ENCODE measurements around the gene BRPF3.

BRPF3 gene

DNA sequence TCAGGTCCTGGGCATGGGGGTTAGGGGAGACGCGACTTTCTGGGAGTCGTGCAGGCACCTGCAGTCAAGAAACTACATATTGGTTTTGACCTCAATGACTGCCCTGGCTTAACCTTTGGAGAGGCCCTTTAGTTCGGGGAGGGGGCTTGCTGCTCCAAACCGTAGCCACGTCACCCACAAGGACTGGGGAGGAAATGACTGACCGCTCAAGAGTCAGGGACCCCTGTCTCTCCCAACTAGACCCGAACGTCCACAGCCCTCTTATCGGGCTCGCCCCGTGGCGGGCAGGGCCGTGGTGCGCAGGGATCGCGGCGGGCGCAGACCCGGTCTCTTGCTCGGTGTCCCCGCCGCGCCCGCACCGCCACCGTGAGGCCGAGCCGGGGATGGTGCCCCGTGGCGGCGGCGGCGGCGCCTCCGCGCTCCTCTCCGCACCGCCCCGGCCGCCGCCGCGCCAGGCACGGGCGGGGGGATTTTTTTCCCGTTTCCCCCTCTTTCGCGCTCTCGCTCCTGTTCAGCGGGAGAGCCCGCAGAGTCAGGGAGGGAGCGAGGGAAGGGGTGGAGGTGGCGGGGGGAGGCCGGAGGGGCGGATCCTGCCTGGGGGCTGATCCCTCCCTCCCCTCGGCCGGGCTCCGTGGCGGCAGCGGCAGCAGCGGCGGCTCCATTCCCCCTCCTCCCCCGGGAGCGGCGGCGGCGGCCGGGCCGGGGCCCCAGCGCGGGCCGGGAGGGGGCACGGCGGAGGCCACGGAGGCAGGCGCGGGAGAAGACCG, at the start of gene BRPF3:
Gene BRPF3 (plus strand): TSS at position 632 of the 767 bp plus-strand sequence. CDS start 3,579 bp downstream, outside the sequence.
- peaks cover 10% of the 10 kb centered on the region for H3K27me3 Mint-ChIP-seq (ENCODE audit: low read depth)
- peaks cover 16% of the 10 kb centered on the region for H3K36me3 Mint-ChIP-seq (ENCODE audit: low read depth)
- H3K9me3 Mint-ChIP-seq, result peaks cover 3% of the 10 kb centered on the region
- H3K4me3 Mint-ChIP-seq, result peak within 1 kb of the TSS; percentile 89
- H3K27ac Mint-ChIP-seq, result peak within 1 kb of the TSS; percentile 90
- peaks cover 17% of the 10 kb centered on the region for H3K4me1 Mint-ChIP-seq (ENCODE audit: low read depth)

DNA sequence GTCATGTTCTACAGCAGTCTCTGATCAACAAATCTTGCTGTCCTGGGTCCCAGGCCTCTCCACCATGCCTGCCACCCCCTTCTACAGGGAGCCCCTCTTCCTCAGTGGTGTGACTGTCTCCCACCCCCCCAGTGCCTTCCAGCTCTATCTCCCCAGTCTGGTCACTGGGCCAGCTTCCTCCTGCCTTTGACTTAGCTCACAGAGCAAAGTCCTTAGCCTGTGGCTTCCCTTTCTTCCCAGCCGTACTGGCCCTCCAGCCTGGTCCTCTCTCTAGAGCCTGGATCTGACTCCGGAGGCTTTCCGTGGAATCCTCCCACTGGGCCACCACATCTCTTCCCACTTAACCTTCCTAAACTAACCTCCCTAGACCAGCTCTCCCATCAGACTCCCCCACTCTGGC, 49.2 kb upstream of the BRPF3 start:
- Mint-ChIP-seq H3K9me3 (no peaks in the 10 kb centered on the region), H3K27ac (no peak overlapping the region), H3K4me3 (no peak overlapping the region), H3K27me3 (ENCODE audit: low read depth) (no peaks in the 10 kb centered on the region), H3K4me1 (ENCODE audit: low read depth) (peaks cover 12% of the 10 kb centered on the region), H3K36me3 (ENCODE audit: low read depth) (peaks cover 1% of the 10 kb centered on the region)

DNA sequence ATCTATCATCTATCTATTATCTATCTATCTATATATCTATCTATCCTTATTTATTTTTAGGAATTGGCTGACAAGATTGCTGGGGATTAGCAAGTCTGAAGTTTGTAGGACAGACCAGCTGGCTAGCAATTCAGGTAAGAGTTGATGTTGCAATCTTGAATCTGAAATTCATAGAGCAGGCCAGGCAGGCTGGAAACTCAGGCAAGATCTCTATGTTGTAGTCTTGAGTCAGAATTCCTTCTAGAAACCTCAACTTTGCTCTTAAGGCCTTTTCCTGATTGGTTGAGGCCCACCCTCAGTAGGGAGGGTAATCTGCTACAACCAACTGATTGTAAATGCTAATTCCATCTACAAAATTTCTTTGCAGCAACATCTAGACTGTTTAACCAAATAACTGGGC, 47.1 kb upstream of the BRPF3 start:
- Mint-ChIP-seq H3K36me3 (ENCODE audit: low read depth) (peaks cover 4% of the 10 kb centered on the region), H3K9me3 (peaks cover 6% of the 10 kb centered on the region), H3K27me3 (ENCODE audit: low read depth) (no peaks in the 10 kb centered on the region), H3K4me1 (ENCODE audit: low read depth) (peaks cover 14% of the 10 kb centered on the region), H3K4me3 (no peak overlapping the region), H3K27ac (no peak overlapping the region)

DNA sequence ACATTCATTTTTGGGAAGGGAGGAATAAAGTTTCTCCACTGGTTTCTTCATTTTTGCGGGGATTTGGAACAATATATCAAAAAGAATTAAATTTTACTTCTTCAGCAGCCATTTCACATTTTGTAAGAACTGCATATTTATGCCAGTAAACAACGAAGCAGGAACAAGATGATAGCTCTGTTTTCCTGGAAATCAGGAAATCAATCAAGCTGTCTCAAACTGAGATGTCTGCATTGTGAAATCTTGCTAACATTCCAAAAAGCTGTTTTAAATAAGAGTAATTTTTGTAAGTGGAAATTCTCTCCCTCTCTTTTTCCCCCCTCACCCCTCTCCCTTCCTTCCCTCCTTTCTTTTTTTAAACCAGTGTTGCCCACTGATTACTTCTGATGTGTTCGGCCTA, 46.3 kb upstream of the BRPF3 start:
- peaks cover 15% of the 10 kb centered on the region for H3K4me1 Mint-ChIP-seq (ENCODE audit: low read depth)
- peaks cover 8% of the 10 kb centered on the region for H3K36me3 Mint-ChIP-seq (ENCODE audit: low read depth)
- peak overlapping the region; percentile 66 for H3K27ac Mint-ChIP-seq
- H3K9me3 Mint-ChIP-seq, result peaks cover 11% of the 10 kb centered on the region
- no peak overlapping the region for H3K4me3 Mint-ChIP-seq
- H3K27me3 Mint-ChIP-seq (ENCODE audit: low read depth), result no peaks in the 10 kb centered on the region

DNA sequence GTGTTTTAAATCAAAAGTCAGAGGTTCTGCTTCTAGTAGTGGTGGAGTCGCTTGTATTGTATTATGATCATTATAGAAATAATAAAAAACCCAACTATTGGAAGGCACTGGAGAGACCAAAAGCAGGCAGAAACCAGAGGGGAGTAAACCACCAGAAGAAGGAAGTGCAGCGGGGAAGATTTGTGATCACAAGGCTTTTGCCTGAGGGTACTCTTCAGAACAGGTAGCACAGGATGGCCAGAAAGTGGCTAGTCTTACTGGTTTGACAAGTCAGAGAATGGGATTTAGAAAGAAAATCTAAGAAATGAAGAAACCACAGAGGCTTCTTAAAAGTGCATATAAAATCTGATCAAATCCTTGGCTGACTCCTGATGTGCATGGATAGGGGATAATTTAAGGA, 42.3 kb upstream of the BRPF3 start:
- H3K36me3 Mint-ChIP-seq (ENCODE audit: low read depth), result peaks cover 12% of the 10 kb centered on the region
- H3K4me3 Mint-ChIP-seq, result no peak overlapping the region
- H3K4me1 Mint-ChIP-seq (ENCODE audit: low read depth), result peaks cover 8% of the 10 kb centered on the region
- peaks cover 20% of the 10 kb centered on the region for H3K9me3 Mint-ChIP-seq
- no peak overlapping the region for H3K27ac Mint-ChIP-seq
- no peaks in the 10 kb centered on the region for H3K27me3 Mint-ChIP-seq (ENCODE audit: low read depth)

DNA sequence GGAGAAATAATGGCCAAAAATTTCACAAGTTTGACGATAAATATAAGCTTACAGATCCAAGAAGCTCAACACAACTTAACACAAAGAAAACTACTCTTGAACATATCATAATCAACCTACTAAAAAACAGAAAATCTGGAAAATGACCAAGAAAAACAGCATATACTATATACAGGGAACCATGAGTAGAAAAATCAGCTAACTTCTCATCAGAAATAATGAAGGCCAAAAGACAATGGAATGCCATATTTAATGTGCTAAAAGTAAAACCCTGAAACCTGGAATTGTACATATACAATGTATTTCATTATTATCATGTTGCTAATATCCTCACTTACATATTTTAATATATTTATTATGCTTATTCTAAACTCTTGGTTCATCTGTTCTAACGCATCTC, 40.9 kb upstream of the BRPF3 start:
- Mint-ChIP-seq H3K9me3 (peaks cover 28% of the 10 kb centered on the region), H3K36me3 (ENCODE audit: low read depth) (peaks cover 12% of the 10 kb centered on the region), H3K4me3 (no peak overlapping the region)

DNA sequence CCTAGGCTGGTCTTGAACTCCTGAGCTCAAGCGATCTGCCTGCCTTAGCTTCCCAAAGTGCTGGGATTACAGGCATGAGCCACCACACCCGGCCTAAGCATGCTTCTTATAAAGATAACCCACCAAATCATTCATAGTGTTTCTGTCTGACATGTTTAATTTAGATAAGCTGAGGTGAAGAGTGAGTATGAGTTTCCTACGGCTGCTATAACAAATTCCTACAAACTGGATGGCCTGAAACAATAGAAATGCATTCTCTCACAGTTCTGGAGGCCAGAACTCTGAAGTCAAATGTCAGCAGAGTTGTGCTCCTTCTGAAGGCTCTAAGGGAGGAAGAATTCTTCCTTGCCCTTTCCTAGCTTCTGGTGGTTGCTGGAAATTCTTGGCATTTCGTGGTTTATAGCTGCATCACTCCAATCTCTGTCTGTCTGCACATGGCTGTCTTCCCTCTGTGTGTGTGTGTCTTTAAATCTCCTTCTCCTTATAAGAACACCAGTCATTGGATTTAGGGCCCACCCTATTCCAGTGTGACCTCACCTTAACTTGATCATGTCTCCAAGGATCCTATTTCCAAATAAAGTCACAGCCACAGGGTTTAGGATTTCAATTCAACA, 36.3 kb upstream of the BRPF3 start:
- H3K9me3 Mint-ChIP-seq, result peaks cover 18% of the 10 kb centered on the region
- no peak overlapping the region for H3K4me3 Mint-ChIP-seq
- H3K4me1 Mint-ChIP-seq (ENCODE audit: low read depth), result no peaks in the 10 kb centered on the region
- peaks cover 5% of the 10 kb centered on the region for H3K36me3 Mint-ChIP-seq (ENCODE audit: low read depth)
- no peak overlapping the region for H3K27ac Mint-ChIP-seq
- H3K27me3 Mint-ChIP-seq (ENCODE audit: low read depth), result no peaks in the 10 kb centered on the region

More for the DNA sequence above, 40.9 kb upstream of the BRPF3 start:
- H3K27me3 Mint-ChIP-seq (ENCODE audit: low read depth), result no peaks in the 10 kb centered on the region
- H3K4me1 Mint-ChIP-seq (ENCODE audit: low read depth), result peaks cover 5% of the 10 kb centered on the region
- H3K27ac Mint-ChIP-seq, result no peak overlapping the region

DNA sequence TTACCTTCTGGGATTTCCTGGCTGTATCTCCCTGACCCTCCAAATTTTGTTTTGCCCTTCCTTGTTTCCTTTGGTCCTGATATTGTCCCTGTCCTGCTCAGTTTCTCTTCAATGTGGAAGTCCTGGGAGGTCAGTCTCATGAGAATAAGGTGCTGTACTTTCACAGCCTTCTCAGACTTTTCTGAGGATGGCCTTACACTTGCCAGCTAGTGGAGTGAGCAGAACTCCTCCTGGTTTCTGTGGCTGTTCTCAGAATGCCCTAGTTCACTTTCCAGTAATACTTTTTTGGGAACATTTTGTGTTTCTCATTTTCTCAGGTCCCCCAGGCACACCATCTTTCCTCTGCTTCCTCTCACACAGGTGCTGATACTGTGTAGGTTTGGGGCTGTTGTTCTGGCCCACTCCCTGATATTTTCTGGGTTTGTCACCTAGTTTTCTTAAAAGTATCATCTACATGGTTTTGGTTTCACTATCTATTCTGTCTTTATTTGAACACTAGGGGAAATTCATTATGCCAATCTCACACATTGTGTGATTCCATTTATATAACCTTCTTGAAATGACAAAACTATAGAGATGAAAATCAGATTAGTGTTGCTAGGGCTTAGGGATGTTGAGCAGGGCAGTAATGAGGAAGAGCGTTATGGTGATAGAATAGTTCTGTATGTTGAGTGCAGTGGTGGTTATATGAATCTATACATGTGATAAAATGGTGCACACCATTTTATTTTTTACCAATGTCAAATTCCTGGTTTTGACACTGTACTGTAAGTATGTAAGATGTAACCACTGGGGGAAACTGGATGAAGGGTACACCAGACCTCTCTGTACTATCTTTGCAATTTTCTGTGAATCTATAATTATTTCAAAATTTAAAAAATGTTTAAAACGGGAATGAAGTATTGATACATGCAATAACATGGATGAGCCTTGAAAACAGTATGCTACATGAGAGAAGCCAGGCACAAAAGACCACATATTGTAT, 27.2 kb upstream of the BRPF3 start:
- Mint-ChIP-seq H3K27me3 (ENCODE audit: low read depth) (peaks cover 4% of the 10 kb centered on the region), H3K4me1 (ENCODE audit: low read depth) (peaks cover 27% of the 10 kb centered on the region), H3K36me3 (ENCODE audit: low read depth) (peaks cover 3% of the 10 kb centered on the region), H3K27ac (peak overlapping the region; percentile 88), H3K9me3 (peaks cover 6% of the 10 kb centered on the region), H3K4me3 (peak overlapping the region; percentile 47)

DNA sequence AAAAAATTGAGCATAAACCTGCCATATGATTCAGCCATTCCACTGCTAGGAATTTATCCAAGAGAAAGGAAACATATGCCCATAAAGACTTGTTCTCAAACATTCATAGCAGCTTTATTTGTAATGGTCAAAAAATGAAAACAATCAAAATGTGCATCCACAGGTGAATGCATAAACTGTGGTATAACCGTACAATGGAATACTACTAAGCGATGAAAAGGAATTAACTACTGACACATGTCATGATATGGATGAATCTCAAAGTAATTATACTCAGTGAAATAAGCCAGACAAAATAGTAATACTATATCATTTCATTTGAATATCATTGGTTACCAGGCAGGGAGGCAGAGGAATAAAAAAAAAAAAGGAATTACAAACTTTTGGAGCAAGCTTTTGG, 25.8 kb upstream of the BRPF3 start:
- peaks cover 6% of the 10 kb centered on the region for H3K9me3 Mint-ChIP-seq
- peaks cover 28% of the 10 kb centered on the region for H3K4me1 Mint-ChIP-seq (ENCODE audit: low read depth)
- H3K4me3 Mint-ChIP-seq, result no peak overlapping the region
- no peak overlapping the region for H3K27ac Mint-ChIP-seq
- peaks cover 4% of the 10 kb centered on the region for H3K27me3 Mint-ChIP-seq (ENCODE audit: low read depth)
- peaks cover 9% of the 10 kb centered on the region for H3K36me3 Mint-ChIP-seq (ENCODE audit: low read depth)

DNA sequence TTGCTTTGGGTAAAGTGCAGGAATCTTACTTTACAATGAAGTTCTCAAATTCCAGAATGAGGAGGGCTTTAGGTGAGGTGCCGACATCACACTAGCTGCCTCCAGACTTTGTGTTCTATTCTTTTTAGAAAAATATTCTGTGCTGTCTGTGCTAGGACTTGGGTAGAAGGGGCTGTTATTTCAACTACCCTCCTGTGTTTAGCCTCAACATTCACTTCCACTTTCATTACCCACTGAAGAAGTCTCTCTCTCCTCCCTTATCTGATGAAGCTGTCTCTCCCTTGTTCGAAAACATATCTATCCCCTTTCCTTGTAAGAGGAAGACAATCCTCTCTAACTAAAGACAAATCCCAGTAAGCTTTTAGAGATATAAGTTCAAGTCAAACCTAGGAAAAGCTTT, 25.0 kb upstream of the BRPF3 start:
- Mint-ChIP-seq H3K4me3 (no peak overlapping the region), H3K4me1 (ENCODE audit: low read depth) (peaks cover 29% of the 10 kb centered on the region), H3K27me3 (ENCODE audit: low read depth) (peaks cover 4% of the 10 kb centered on the region), H3K27ac (peak overlapping the region; percentile 35), H3K9me3 (peaks cover 6% of the 10 kb centered on the region), H3K36me3 (ENCODE audit: low read depth) (peaks cover 9% of the 10 kb centered on the region)

DNA sequence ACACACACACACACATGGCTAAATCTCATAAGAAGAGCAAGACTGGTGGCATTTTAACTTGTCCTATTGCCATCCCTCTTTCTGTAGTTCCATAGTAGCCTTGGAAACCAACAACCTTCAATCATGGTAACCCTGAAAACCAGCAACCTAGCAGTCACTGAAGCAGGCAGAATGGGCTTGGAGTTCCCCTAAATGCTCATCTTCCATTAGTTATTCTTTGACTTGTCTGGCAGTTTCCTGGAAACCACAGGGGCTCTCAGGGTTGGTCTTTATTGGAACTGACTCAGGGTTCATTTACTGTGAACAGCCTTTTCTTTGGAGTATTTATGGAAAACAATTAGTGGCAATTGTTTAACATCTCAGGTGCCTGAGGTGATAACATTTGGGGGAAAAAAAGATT, 19.4 kb upstream of the BRPF3 start:
- peaks cover 5% of the 10 kb centered on the region for H3K27me3 Mint-ChIP-seq (ENCODE audit: low read depth)
- peaks cover 24% of the 10 kb centered on the region for H3K36me3 Mint-ChIP-seq (ENCODE audit: low read depth)
- H3K9me3 Mint-ChIP-seq, result peaks cover 34% of the 10 kb centered on the region
- H3K4me3 Mint-ChIP-seq, result no peak overlapping the region
- H3K27ac Mint-ChIP-seq, result peak overlapping the region; percentile 69
- peaks cover 10% of the 10 kb centered on the region for H3K4me1 Mint-ChIP-seq (ENCODE audit: low read depth)

DNA sequence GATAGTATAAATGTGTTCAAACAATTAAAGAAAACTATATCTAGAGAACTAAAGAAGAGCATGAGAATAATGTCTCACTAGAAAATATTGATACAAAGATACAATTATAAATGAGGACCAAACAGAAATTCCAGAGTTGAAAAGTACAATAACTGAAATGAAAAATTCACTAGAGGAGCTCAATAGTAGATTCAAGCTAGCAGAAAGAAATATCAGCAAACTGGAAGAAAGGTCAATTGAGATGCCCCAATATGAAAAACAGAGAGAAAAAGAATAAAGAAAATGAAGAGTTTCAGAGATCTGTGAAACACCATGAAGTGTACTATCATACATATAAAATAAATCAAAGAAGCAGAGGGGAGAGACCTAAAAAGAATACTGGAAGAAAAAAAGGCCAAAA, 18.0 kb upstream of the BRPF3 start:
- peaks cover 10% of the 10 kb centered on the region for H3K4me1 Mint-ChIP-seq (ENCODE audit: low read depth)
- H3K27me3 Mint-ChIP-seq (ENCODE audit: low read depth), result peaks cover 5% of the 10 kb centered on the region
- H3K36me3 Mint-ChIP-seq (ENCODE audit: low read depth), result peaks cover 26% of the 10 kb centered on the region
- H3K27ac Mint-ChIP-seq, result no peak overlapping the region
- no peak overlapping the region for H3K4me3 Mint-ChIP-seq
- H3K9me3 Mint-ChIP-seq, result peaks cover 40% of the 10 kb centered on the region

DNA sequence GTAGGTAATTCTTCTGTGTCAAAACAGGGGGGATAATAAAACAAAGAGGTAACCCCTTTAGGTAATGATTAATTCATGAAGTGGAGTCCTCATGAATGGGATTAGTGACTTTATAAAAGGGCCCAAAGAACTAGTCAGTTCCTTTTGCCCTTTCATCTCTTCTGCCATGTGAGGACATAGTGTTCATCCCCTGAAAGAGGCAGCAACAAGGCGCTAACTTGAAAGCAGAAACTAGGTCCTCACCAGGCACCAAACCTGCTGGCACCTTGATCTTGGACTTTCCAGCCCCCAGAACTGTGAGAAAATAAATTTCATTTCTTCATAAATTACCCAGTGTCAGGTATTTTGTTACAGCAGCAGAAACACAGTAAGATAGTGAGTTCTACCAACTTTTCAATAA, 16.4 kb upstream of the BRPF3 start:
- Mint-ChIP-seq H3K27me3 (ENCODE audit: low read depth) (peaks cover 8% of the 10 kb centered on the region), H3K4me3 (no peak overlapping the region), H3K27ac (no peak overlapping the region), H3K9me3 (peaks cover 40% of the 10 kb centered on the region), H3K36me3 (ENCODE audit: low read depth) (peaks cover 28% of the 10 kb centered on the region), H3K4me1 (ENCODE audit: low read depth) (peaks cover 10% of the 10 kb centered on the region)

DNA sequence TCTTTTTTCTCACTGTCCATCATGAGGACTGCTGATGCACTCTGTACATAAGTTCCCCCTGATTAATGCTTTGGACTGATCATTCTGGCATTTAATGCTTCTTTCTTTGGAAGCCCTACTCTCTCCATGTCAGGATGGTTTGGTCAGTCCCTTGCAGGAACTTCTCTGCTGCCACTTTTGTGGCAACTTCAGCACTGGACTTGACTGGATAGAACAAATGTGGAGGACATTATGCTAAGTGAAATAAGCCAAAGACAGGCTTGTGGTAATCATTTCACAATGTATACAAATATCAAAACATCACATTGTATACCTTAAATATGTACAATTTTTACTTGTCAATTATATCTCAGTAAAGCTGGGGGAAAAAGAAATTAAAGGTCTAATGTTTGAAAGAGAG, 12.2 kb upstream of the BRPF3 start:
- Mint-ChIP-seq H3K27ac (no peak overlapping the region), H3K4me3 (no peak overlapping the region), H3K36me3 (ENCODE audit: low read depth) (peaks cover 9% of the 10 kb centered on the region), H3K4me1 (ENCODE audit: low read depth) (no peaks in the 10 kb centered on the region), H3K9me3 (peaks cover 15% of the 10 kb centered on the region), H3K27me3 (ENCODE audit: low read depth) (peaks cover 3% of the 10 kb centered on the region)

Data from T-helper 1 cell treated with Interleukin-12 subunit alpha and Interleukin-12 subunit beta and Interleukin-4 antibody, amounts not matched to agents 30 μg/mL and 1 μg/mL, for 36 hours (primary cell).